LHCN-M2 (cell line): Measurements from ENCODE around the gene JAG2. TPM values are rescaled to one million over a fixed set of nuclear protein-coding genes. Genes with fewer than 3 reads are reported as not detected.
"Not testable (repeated sequence)": the region's sequence is repeated elsewhere in the genome, so short reads cannot be mapped to it uniquely, and the experiment has no call there.

ENCODE experiments used
- DNase-seq: peaks from one replicate; pipeline ENCODE4 v3.0.0-alpha.2; 2012; ENCODE audit warnings: low read depth
- total RNA-seq: library from RNA; depleted of rRNA; stranded (reverse); fragments of >200 nt; gene quantifications from 2 replicates; pipeline ENCODE4 v1.2.3, GENCODE V29; 2014

JAG2 gene
- total RNA-seq, 1 experiment from 2014 or later, result 0.80 TPM

DNA sequence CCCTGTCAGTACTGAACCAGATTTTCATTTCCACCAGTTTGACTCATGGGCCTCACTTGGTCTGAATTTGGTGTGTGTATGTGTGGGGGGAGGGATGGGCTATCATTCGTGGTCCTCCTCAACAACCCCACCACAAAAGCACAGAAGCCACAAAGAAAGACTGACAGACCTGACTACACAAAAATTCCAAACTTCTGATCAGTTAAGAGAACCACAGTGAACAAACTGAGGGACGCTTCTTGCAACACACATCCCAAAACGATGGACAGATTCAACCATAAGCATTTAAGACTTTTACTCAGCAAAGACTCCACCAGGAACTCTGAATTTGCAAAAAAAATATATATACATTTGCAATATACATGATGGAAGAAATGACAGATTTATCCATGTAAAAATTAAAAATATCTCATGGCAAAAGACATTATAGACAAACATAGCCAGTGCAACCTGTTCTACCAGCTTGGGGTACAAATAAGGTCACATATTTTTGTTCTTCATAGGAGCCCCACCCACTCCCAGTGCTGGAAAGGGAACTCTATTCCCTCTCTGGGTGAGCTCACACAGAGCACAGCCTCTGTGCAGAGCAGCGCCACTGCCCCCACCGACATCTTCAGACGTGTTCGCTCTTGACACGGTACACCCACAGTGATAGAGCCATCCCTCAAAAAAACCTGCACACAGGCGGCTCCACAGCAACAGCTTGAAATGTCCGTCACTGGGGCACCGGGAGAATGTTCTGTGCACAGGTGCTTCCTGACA is 49.7 kb downstream of the JAG2 start:
- DNase-seq, result no peak

DNA sequence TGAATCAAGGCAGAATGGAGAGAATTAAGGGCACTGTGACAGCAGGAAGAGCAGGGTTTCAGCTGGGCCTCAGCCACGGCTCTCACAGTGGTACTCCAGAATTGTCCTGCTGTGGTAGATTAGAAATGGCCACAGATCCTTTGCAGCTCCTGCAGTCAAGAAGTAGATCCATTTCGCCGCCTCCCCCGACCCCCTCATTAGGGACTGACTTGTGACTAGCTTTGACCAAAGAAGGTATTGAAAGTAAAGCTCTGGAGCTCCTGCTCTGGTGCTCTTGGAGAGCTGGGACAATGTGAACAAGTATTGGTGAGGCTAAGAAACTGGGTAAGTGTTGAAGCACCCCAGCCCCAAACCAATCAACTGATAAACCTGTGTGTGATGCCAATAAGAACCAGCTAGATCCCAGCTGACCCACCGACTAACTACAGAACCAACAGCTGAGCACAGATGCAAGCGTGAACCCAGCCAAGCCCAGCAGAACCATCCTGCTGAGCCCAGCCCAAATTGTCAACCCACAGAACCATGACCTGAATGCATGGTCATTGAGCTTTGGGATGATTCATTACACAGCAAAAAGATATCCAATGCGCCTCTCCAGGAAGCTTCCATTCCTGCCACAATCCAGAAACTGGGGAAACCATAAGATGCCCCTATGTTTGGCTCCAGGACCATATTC is 50.7 kb downstream of the JAG2 start:
- DNase-seq, result no peak

DNA sequence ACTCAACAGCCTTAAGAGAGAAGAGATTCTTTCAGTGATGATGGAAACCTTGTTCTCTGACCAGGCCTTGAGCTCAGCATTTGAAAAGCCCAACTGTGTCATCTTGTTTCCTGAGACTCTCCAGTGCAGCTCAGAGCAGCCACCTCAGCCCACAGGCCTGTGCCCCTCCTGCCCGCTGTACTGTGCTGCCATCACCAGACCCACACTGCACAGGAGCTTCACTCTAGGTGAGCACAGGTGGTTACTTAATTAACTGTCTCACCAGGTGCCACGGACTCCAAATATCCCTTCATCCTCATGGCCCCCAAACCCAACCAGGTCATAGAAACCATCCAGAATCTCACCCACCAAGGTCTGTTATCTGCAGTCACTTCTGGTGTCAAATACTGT is 51.3 kb downstream of the JAG2 start:
- no peak for DNase-seq

DNA sequence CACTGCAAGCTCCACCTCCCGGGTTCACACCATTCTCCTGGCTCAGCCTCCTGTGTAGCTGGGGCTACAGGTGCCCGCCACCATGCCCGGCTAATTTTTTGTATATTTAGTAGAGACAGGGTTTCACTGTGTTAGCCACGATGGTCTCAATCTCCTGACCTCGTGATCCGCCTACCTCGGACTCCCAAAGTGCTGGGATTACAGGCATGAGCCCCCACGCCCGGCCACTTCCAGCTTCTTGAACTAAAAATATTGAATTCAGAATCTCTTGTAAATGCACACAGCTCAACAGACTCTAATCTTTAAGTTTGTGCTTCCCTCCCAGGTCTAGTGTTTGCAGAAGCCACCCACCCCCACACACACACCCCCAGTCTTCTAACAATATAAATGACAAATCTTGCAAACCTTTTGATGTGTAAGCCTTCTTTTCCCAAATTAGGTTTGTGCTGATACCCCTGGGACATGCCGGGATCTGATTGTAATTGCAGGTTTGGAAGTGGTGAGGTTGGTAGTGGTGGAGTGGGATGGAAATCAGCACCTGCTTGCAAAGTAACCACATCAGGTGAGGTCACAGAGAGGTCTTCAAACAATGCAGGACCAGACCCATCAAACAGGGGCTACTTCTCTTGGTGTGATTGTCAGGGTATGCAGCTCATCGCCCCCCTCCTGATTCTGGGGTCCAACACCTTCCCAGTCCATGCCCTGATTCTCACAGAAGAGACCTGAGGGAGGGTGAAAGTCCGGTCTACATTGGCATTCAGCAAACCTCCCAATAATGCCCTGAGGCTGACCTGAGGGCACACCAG is 51.9 kb downstream of the JAG2 start:
- no peak for DNase-seq

DNA sequence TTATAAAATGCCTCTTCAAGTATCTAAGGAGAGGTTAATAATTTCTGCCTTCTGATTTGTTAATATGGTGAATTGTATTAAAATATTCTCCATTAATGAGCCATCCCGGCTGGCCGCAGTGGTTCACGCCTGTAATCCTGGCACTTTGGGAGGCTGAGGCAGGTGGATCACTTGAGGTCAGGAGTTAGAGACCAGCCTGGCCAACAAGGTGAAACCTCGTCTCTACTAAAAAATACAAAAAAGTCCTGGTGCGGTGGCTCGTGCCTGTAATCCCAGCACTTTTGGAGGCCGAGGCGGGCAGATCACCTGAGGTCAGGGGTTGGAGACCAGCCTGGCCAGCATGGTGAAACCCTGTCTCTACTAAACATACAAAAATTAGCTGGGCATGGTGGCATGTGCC is 59.3 kb downstream of the JAG2 start:
- not testable (repeated sequence) for DNase-seq

DNA sequence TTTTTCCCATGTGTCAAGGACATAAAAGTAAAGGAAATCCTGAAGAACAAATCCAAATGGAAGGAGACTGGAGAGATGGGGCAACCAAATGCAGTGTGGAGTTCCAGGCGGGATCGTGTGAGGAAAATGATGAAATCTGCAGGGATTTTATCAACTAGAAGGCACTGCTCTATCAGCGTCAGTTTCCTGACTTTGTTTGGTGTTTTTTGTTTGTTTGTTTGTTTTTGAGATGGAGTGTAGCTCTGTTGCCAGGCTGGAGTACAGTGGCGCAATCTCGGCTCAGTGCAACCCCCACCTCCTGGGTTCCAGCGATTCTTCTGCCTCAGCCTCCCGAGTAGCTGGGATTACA is 60.1 kb downstream of the JAG2 start:
- no peak for DNase-seq

DNA sequence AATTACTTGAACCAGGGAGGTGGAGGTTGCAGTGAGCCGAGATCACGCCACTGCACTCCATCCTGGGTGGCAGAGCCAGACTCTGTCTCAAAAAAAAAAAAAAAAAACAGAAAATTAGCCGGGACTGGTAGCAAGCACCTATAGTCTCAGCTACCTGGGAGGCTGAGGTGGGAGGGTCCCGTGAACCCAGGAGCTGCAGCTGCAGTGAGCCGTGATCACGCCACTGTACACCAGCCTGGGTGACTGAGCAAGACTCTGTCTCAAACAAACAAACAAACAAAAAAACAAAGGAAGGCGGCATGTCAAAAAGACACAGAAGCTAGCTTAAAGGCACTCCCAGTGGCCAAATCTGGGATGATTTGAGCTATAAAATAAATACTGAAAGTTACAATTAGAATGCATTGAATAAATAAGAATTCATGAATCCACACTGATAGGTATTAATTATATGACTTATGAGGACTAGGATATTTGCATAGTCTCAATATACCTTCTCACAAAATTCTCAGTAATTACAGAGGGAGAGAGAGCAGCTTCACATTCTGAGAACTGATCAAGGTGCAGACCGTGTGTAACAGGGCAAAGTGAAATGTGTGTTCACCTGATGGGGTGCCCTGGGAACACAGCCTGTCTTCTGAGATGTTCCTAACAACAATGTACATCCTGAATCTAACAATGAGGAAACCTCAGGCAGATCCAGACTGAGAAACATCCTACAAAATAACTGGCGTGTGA is 60.6 kb downstream of the JAG2 start:
- no peak for DNase-seq

DNA sequence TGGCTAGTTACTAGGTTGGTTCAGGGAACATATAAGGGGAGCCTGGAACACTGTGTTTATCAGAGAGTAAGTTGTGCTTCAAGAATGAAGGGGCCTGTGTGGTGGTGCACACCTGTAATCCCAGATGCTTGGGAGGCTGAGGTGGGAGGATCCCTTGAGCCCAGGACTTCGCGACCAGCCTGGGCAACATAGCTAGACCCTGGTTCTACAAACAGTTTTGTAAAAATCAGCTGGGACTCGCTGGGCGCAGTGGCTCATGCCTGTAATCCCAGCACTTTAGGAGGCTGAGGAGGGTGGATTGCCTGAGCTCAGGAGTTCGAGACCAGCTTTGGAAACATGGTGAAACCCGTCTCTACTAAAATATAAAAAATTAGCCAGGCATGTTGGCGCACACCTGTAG is 61.2 kb downstream of the JAG2 start:
- no peak for DNase-seq

DNA sequence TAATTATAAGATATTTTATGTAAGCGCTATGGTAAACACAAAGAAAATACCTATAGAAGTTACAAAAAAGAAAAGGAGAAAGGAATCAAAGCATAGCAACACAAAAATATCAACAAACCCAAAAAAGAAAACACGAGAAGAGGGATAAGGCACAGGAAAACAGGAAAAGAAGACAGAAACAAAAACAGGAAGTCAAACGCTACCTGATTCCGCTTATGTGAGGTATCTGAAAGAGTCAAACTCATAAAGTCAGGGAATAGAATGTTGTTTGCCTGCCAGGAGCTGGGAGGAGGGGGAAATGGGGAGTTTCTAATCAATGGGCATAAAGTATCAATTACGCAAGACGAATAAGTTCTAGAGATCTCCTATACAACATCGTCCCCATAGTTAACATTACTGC is 63.4 kb downstream of the JAG2 start:
- no peak for DNase-seq

DNA sequence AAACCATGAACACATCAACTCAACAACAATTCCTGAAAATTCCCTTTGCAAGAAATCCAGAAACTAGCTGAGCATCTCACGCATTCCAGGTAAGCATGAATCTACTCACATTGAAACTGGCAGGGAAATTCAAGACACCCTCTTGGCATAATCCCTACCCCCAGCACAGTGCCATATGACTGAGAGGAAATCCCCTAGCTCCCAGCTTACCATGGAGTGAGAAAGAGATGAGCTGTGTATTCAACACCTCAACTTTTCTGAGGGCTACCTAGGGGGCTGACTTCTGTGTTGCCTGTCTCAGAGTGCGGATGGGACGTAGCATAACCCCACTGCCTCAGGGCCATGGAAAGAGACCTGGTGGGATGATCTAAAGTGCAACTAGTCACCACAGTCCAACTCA is 65.7 kb downstream of the JAG2 start:
- DNase-seq, result no peak

DNA sequence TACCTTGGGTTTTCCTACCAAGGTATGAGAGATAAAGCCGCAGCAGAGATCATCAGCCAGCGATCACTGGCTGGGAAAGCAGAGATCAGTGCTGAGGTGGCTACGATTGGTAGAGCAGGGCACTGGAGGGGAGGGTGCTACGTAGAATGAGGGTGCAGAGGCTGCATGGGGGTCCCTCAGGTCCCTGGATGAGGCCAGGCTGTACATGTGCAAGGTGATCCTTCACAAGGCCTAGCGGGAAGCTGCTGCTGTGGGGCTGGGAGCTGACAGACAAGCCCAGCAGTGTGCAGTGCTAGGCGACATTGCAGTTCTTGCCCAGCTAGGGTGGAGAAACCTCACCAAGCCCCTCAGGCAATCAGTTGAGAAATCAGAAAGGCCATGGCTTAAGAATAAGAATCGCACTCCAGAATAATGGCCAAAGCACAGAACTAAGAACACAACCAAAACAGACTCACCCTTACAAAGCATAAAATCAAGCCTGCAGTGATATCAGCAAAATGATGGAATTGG is 66.2 kb downstream of the JAG2 start:
- no peak for DNase-seq

DNA sequence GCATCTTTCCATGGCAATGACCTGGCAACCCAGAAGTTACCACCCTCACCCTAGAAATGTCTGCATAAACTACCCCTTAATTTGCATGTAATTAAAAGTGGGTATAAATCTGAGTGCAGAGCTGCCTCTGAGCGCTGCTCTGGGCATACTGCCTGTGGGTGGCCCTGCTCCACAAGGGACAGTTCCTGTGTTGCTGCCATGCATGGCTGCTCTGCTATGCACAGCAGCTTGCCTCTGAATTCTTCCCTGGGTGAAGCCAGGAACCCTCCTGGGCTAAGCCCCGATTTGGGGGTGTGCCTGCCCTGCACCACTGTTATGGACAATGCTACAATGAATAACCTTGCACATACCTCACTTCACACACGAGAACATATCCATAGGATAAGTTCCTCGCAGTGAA is 67.7 kb downstream of the JAG2 start:
- DNase-seq, result no peak

DNA sequence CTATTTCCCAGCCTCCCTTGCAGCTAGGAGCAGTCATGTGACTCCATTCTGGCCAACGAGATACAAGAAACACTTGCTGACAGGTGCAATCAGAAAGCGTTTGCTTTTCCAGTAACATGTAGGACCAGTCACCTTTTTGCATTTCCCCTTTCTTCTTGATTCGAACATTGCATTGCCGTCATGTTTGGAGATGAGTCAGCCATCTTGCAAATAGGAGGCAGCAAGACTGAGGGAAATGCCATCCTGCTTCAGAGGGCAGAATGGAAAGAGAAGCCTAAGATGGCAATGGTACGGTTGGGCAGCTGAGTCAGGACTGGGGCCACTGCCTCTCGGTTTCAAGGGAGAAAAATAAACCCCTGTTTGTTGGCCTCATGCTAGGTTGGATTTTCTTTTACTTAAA is 68.8 kb downstream of the JAG2 start:
- DNase-seq, result no peak

DNA sequence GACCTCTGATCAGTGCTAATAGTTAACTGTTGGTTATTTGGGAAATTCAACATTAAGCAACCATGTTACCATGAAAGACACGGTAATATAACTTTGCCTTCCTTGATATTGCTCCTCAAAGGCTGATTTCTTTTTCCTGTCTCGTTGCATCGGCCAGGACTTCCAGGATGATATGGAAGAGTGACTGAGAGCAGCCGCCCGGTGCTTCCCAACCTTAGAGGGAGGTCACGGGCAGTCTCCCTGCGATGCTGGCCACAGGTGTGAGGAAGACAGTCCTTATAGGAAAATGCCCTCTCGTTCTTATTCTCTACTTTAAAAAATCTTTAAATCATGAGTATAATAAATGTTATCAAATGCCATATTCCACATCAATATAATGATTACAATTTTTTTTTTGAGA is 70.3 kb downstream of the JAG2 start:
- DNase-seq, result no peak

DNA sequence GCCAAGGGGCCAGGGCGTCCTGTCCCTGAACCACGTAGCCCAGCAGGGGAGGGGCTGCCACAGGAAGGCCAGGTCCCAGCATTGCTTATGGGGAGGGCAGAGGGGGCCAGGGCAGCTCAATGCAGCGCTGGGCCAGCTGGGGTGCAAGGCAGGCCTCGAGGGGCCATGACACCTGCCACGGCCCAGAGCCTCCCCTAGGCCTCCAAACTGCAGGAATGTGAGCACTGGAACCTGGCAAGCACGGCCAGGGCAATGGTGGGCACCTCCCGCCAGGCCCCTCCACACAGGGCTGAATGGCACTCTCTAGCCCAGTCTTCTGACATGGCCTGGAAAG is 70.8 kb downstream of the JAG2 start:
- DNase-seq, result no peak

DNA sequence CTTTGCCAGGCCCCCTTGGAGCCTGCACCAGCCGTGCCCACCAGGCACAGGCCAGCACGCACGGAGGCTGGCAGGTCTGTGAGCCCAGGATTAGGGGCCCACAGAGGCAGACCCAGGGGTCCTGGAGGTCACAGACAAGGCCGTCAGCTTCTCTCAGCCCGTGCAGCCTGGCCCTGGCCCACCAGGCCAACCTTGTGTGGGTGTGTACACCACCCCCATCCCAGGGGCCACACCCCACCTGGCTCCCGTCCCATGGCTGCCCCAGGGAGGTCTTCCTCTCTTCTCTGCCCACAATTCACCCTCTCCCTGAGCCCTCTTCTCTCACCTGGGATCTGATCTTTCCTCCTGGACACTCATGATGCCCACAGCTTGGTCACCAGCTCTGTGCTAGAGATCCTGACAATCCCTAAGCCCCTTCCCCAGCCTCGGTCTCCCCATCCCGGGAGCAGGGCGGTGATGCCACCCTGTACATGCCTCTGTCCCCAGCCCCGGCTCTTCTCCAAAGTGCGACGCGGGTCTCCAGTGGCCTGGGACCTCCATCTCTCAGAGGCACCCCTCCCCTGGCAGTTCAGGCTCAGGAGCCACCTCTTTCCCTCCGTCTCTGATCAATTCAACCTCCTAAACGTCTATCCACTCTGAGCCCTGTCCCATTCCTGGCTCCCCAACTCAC is 72.2 kb downstream of the JAG2 start:
- no peak for DNase-seq

DNA sequence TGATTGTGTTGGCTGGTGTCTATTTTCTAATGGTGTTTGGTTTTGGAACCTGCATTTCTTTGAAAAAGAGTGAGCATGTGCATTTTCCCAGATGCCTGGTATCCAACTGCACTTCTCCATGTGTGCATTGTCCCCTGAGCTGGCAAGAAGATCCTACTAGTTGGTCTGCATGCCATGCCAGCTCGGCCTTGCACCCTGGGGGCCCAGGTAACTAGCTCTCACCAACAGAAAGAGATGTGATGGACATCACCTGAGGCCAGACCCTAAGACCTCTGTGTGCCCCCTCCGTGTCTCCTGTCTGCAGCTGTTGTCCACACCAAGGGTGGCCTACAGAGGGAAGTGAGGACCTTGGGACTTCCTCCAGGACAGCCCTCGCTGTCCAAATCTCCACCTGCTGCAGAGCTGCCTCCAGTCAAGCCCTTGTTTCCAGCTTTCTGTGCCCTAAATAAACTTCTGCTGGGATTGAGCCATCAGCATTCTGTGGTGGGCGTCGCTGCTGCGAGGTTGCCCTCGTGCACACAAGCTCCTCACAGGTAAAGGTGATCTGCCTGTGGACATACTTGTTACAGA is 73.3 kb downstream of the JAG2 start:
- DNase-seq, result no peak

DNA sequence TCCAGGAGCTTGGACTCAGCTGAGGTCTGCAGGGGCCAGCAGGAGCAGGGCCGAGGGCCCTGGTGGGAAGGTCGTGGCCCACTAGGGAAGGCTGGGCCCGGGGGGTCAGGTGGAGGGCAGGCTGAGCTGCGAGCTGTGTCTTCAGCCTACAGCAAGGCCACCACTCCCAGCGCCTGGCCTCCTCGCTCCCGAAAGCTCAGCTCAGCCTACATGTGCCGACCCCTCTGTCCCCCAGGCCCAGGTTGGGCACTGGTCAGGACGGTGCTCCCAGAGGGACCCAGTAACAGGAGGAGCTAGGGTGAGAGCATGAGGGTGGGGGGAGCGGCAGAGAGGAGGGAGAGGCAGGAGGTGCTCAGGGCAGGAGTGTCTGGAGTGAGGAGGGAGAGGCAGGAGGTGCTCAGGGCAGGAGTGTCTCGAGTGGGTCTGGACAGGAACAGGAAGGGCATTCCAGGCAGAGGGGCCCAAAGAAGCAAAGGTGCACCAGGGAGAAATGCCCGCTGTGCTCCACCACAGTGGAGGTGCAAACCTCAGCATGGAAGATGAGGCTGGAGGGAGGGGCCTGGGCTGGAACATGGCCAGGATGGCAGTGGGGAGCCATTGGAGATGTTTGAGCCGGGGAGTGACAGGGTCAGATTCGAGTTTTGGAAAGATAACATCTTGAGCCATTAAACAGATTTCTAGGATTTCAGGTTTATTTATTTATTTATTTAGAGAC is 74.2 kb downstream of the JAG2 start:
- no peak for DNase-seq

DNA sequence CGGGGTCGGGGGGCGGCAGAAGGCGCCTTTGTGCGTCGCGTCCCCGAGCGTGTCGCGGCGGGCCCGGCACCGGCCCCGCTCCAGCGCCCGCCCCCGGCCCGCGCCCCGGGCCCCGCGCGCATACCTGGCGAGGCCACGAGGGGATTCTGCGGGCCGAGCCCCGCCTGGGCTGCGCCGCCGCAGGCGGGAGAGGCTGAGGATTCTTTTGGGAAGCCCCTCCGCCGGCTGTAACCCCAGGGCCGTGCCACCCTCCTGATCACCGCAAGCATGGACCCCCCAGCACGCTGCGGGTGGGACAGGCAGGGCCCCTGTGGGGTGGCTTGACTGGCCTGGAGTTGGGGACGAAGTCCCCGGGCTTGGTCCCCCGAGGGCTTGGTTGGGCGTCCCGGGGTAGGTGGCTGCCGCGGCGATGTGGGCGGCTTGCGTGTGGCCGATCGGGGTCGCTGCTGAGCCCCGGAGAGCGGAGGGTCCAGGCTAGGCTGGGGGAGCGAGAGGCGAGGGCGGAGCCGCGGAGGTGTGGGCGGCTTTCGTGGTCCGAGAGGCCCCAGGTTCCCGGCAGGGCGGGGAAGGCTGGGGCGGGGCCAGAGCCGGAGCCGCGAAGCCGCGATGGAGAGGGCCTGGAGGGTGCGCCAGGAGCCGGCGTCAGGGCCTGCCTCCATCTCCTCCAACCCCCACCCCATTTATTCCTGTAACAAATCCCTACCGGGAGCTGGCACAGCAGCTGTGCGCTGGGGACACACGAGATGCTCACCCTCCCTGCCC is 75.0 kb downstream of the JAG2 start:
- no peak for DNase-seq

DNA sequence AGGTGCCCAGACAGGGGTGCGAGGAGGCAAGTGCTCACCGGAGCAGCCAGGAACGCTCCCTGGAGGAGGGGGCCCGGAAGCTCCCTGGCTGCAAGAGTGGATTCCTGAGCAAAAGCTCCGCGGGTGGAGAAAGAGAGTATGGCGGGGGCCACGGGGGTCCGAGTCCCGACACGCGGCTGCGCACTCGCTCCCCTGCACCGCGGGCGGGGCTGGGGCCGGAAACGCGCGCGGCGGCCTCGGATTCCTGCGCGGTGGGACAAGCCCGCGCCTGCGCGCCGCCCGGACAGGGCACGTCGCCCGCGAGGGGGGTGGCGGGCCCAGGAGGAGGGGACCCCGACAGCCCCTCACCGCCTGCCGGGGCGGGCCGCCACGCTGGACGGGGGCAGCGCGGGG is 75.5 kb downstream of the JAG2 start:
- no peak for DNase-seq
